ENCODE data around the gene RHEB. TPM values are rescaled to one million over a fixed set of nuclear protein-coding genes. Genes with fewer than 3 reads are reported as not detected.

RHEB gene
- total RNA-seq, 2 donors from 2014 or later = 53.4 to 69.7 TPM

Small RNA genes within 50 kb of the gene (microRNA-seq; reads per million reads assigned to microRNA genes)
- gene MIR3907 = 0 reads per million in 2 donors

Other genes starting within 250 kb of the RHEB start
- 10 to 100 TPM; 50.7 to 53.3 TPM for gene NUB1, start 178.1 kb downstream of the RHEB start, total RNA-seq
- 1 to 10 TPM in 1 of 2 donors, under 1 TPM in 1; 0.85 to 2.8 TPM for gene WDR86, start 109.9 kb downstream of the RHEB start, total RNA-seq
- under 1 TPM in 1 of 2 donors, not detected in 1; 0.15 TPM for gene CRYGN, start 79.8 kb downstream of the RHEB start, total RNA-seq

Data from left colon (tissue), 2 donors.